ENCODE data around the gene KSR2.

GRCh38 chr12:117567644-117568216 lies 401.1 kb downstream of the KSR2 start:
- TF ChIP-seq CTCF (IDR thresholded peaks at IDR 0.05 in 4 of 5, conservative IDR thresholded peaks at IDR 0.05 in 1 of 5) (no peak), POLR2A (IDR thresholded peaks at IDR 0.05) (no peak)

Data from gastrocnemius medialis (tissue), 4 donors.